ENCODE data around the gene CBX4.

DNA sequence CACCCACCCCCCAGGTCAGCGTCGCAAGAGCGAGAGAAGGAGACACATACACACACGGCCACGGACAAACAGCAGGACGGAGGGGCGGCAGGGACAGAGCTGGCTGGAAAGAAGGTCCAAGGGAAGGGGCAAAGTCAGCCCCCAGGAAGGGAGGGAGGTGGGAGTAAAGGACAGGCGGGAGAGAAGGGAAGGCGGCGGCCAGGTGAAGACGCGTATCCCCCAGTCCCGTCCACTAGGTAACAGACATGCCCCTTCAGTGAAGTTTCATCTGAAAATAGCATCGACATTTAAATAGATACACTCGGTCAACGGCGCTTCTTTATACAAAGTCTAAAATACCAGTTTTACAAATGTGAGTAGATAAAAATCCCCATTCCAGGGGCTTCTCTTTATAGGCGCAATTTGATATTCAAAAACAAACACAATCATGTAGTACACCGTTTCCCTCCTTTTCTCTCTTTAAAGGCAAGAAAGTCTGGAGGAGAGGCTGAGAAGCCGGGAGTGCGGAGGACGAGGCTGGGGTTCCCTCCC is 46.8 kb downstream of the CBX4 start:
- TF ChIP-seq, protein P1, sequence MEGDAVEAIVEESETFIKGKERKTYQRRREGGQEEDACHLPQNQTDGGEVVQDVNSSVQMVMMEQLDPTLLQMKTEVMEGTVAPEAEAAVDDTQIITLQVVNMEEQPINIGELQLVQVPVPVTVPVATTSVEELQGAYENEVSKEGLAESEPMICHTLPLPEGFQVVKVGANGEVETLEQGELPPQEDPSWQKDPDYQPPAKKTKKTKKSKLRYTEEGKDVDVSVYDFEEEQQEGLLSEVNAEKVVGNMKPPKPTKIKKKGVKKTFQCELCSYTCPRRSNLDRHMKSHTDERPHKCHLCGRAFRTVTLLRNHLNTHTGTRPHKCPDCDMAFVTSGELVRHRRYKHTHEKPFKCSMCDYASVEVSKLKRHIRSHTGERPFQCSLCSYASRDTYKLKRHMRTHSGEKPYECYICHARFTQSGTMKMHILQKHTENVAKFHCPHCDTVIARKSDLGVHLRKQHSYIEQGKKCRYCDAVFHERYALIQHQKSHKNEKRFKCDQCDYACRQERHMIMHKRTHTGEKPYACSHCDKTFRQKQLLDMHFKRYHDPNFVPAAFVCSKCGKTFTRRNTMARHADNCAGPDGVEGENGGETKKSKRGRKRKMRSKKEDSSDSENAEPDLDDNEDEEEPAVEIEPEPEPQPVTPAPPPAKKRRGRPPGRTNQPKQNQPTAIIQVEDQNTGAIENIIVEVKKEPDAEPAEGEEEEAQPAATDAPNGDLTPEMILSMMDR (IDR thresholded peaks at IDR 0.05): no peak
- no peak for TF ChIP-seq POLR2AphosphoS5 (IDR thresholded peaks at IDR 0.05)
- TF ChIP-seq POLR2A (IDR thresholded peaks at IDR 0.05): no peak
- TF ChIP-seq EP300 (IDR thresholded peaks at IDR 0.05): no peak

Measured in upper lobe of left lung (tissue), 4 donors.